Measurements from ENCODE around the gene ATP8B1. TPM values are rescaled to one million over a fixed set of nuclear protein-coding genes. Genes with fewer than 3 reads are reported as not detected.

The ATP8B1 gene
- total RNA-seq, 2 experiments from 2014 or later: 0.18 to 0.38 TPM

- intact Hi-C loops (cut with micrococcal nuclease): loop anchor here (5.0 kb wide), 1 partner anchor 211 kb away; no protein-coding TSS in a partner anchor
- ChIA-PET CTCF (interaction anchor here (0.6 to 1.9 kb wide), 7 partner anchors 10 to 482 kb away, joined by 3 to 4 read pairs (median 3); no protein-coding TSS in a partner anchor), POLR2A (interaction anchor here (1.0 to 3.1 kb wide), 3 partner anchors 8 to 171 kb away, joined by 3 to 22 read pairs (median 3); partner anchors contain the start of gene NARS1)
- Mint-ChIP-seq H3K36me3 (ENCODE audit: low read depth) (peaks cover 5% of the 10 kb centered on the region), H3K9me3 (no peaks in the 10 kb centered on the region), H3K27me3 (no peaks in the 10 kb centered on the region), H3K27ac (peak overlapping the region; percentile 97), H3K4me1 (ENCODE audit: low read depth) (peaks cover 20% of the 10 kb centered on the region), H3K4me3 (peak overlapping the region; percentile 97)
- TF ChIP-seq CTCF (IDR thresholded peaks at IDR 0.05): no peak
- ATAC-seq (no peak), DNase-seq (no peak)
These were observed 172.1 kb downstream of the ATP8B1 start for GRCh38 chr18:57630754-57631595.

GRCh38 chr18:57630002-57630753 is 172.9 kb downstream of the ATP8B1 start:
- TF ChIP-seq CTCF (IDR thresholded peaks at IDR 0.05): peak; percentile 60
- ATAC-seq (peak; percentile 98), DNase-seq (peak; percentile 97)
- ChIA-PET POLR2A (interaction anchor here (1.0 to 3.1 kb wide), 3 partner anchors 8 to 172 kb away, joined by 3 to 22 read pairs (median 3); partner anchors contain the start of gene NARS1), CTCF (interaction anchor here (0.6 to 1.9 kb wide), 8 partner anchors 9 to 504 kb away, joined by 3 to 7 read pairs (median 4); partner anchors contain the start of gene NARS1)
- Mint-ChIP-seq H3K27ac (peak overlapping the region; percentile 97), H3K27me3 (no peaks in the 10 kb centered on the region), H3K9me3 (no peaks in the 10 kb centered on the region), H3K36me3 (ENCODE audit: low read depth) (peaks cover 5% of the 10 kb centered on the region), H3K4me3 (peak overlapping the region; percentile 97), H3K4me1 (ENCODE audit: low read depth) (peaks cover 17% of the 10 kb centered on the region)
- intact Hi-C loops (cut with micrococcal nuclease): loop anchor here (5.0 kb wide), 1 partner anchor 212 kb away; no protein-coding TSS in a partner anchor

- intact Hi-C loops (cut with micrococcal nuclease): no loop called here
These were observed 173.7 kb downstream of the ATP8B1 start for GRCh38 chr18:57629422-57629821.

GRCh38 chr18:57627488-57627887 is 175.6 kb downstream of the ATP8B1 start:
- Mint-ChIP-seq H3K9me3 (no peaks in the 10 kb centered on the region), H3K27ac (no peak overlapping the region), H3K27me3 (no peaks in the 10 kb centered on the region), H3K36me3 (ENCODE audit: low read depth) (peaks cover 3% of the 10 kb centered on the region), H3K4me3 (no peak overlapping the region), H3K4me1 (ENCODE audit: low read depth) (peaks cover 15% of the 10 kb centered on the region)
- DNase-seq: no peak
- ATAC-seq: no peak
- ChIA-PET CTCF (no interaction called here), POLR2A (interaction anchor here (1.6 kb wide), 1 partner anchor 211 kb away, joined by 3 read pairs; no protein-coding TSS in a partner anchor)
- TF ChIP-seq CTCF (IDR thresholded peaks at IDR 0.05): no peak
- intact Hi-C loops (cut with micrococcal nuclease): no loop called here

More at GRCh38 chr18:57629422-57629821, 173.7 kb downstream of the ATP8B1 start:
- Mint-ChIP-seq H3K27ac (peak overlapping the region; percentile 97), H3K9me3 (no peaks in the 10 kb centered on the region), H3K4me3 (peak overlapping the region; percentile 97), H3K27me3 (no peaks in the 10 kb centered on the region), H3K36me3 (ENCODE audit: low read depth) (peaks cover 5% of the 10 kb centered on the region), H3K4me1 (ENCODE audit: low read depth) (peaks cover 16% of the 10 kb centered on the region)
- TF ChIP-seq CTCF (IDR thresholded peaks at IDR 0.05): no peak
- DNase-seq (no peak), ATAC-seq (no peak)
- ChIA-PET CTCF (interaction anchor here (0.7 to 1.9 kb wide), 6 partner anchors 8 to 505 kb away, joined by 3 to 7 read pairs (median 4); partner anchors contain the start of gene NARS1), POLR2A (interaction anchor here (1.2 to 3.1 kb wide), 2 partner anchors 8 to 173 kb away, joined by 3 to 22 read pairs; partner anchors contain the start of gene NARS1)

All from activated CD8-positive, alpha-beta T cell treated with anti-CD3 and anti-CD28 coated beads for 36 hours (primary cell).